Measurements from ENCODE around the gene FAM210B.

Gene FAM210B

GRCh38 chr20:56414842-56415765, 56.3 kb downstream of the FAM210B start:
- no peak overlapping the region for H3K9ac ChIP-seq (ENCODE audit: low read length in 5 of 5)
- no peaks in the 10 kb centered on the region for H3K27me3 ChIP-seq (ENCODE audit: control insufficient read depth in 5 of 5, insufficient read depth in 4 of 5, low read length in 5 of 5)
- no peak overlapping the region for H3K27ac ChIP-seq (ENCODE audit: low read depth, low read length)
- H3K4me3 ChIP-seq (ENCODE audit: low read depth in 1 of 5, low read length in 5 of 5): no peak overlapping the region
- no peaks in the 10 kb centered on the region for H3K36me3 ChIP-seq (ENCODE audit: control insufficient read depth in 5 of 5, insufficient read depth in 5 of 5, low read length in 5 of 5)
- H3K4me1 ChIP-seq (ENCODE audit: control insufficient read depth in 5 of 5, insufficient read depth in 5 of 5, low read length in 5 of 5): peaks cover 10 to 39% (median 29%) of the 10 kb centered on the region in 5 donors
- no peaks in the 10 kb centered on the region for H3K9me3 ChIP-seq (ENCODE audit: control insufficient read depth in 5 of 5, low read length in 5 of 5)

DNA sequence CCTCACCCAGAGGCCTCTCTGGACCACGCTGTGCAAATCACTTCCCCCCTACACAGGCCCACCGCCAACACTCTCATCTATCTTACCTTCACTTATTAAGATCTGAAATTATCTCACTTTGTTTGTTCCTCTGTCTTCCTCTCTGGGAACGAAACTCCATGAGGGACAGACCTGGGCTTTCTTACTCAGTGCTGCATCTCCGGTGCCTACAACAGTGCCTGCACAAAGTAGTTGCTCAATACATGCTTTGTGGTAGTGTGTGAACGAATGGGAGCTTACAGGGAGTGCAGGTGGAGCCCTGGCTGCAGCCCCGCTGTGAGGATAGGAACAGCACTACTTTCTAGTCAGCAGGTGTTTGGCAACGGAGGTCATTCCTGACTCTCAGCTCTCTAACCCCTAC, 58.6 kb downstream of the FAM210B start:
- Histone ChIP-seq H3K27ac (ENCODE audit: low read depth, low read length) (no peak overlapping the region), H3K4me3 (ENCODE audit: low read depth in 1 of 5, low read length in 5 of 5) (no peak overlapping the region), H3K4me1 (ENCODE audit: control insufficient read depth in 5 of 5, insufficient read depth in 5 of 5, low read length in 5 of 5) (peaks cover 0 to 33% (median 17%) of the 10 kb centered on the region in 5 donors), H3K36me3 (ENCODE audit: control insufficient read depth in 5 of 5, insufficient read depth in 5 of 5, low read length in 5 of 5) (no peaks in the 10 kb centered on the region), H3K9me3 (ENCODE audit: control insufficient read depth in 5 of 5, low read length in 5 of 5) (no peaks in the 10 kb centered on the region), H3K9ac (ENCODE audit: low read length in 5 of 5) (no peak overlapping the region), H3K27me3 (ENCODE audit: control insufficient read depth in 5 of 5, insufficient read depth in 4 of 5, low read length in 5 of 5) (no peaks in the 10 kb centered on the region)

- Histone ChIP-seq H3K4me1 (ENCODE audit: control insufficient read depth in 5 of 5, insufficient read depth in 5 of 5, low read length in 5 of 5) (peaks cover 0 to 32% (median 17%) of the 10 kb centered on the region in 5 donors), H3K9me3 (ENCODE audit: control insufficient read depth in 5 of 5, low read length in 5 of 5) (no peaks in the 10 kb centered on the region), H3K9ac (ENCODE audit: low read length in 5 of 5) (no peak overlapping the region), H3K27me3 (ENCODE audit: control insufficient read depth in 5 of 5, insufficient read depth in 4 of 5, low read length in 5 of 5) (no peaks in the 10 kb centered on the region), H3K36me3 (ENCODE audit: control insufficient read depth in 5 of 5, insufficient read depth in 5 of 5, low read length in 5 of 5) (no peaks in the 10 kb centered on the region), H3K4me3 (ENCODE audit: low read depth in 1 of 5, low read length in 5 of 5) (no peak overlapping the region), H3K27ac (ENCODE audit: low read depth, low read length) (no peak overlapping the region)
Observed at GRCh38 chr20:56417911-56418310, 59.1 kb downstream of the FAM210B start.

Measured in subcutaneous abdominal adipose tissue (tissue), 5 donors.